ENCODE results near the gene INTS11.

GRCh38 chr1:1373051-1373814, 48.8 kb upstream of the INTS11 start:
- TF ChIP-seq CTCF (conservative IDR thresholded peaks at IDR 0.05; ENCODE audit: low read depth, low read length) (no peak), EZH2phosphoT487 (IDR thresholded peaks at IDR 0.05; ENCODE audit: borderline replicate concordance, low read length) (no peak)

All from PC-3 (cell line).